VCaP (cell line): Measurements from ENCODE around the gene ERC1.

ENCODE experiments used
- H3K27ac ChIP-seq: fragments of 450-650 bp; 2 replicates; pipeline ENCODE4 v1.5.1; 2017
- CTCF ChIP-seq: fragments of 450-650 bp; conservative IDR thresholded peaks from 2 replicates; pipeline ENCODE4 v1.5.1; 2017; ENCODE audit warnings: mild to moderate bottlenecking, moderate library complexity

Gene ERC1

GRCh38 chr12:1444142-1444516 is 453.1 kb downstream of the ERC1 start:
- no peak overlapping the region for H3K27ac ChIP-seq

DNA sequence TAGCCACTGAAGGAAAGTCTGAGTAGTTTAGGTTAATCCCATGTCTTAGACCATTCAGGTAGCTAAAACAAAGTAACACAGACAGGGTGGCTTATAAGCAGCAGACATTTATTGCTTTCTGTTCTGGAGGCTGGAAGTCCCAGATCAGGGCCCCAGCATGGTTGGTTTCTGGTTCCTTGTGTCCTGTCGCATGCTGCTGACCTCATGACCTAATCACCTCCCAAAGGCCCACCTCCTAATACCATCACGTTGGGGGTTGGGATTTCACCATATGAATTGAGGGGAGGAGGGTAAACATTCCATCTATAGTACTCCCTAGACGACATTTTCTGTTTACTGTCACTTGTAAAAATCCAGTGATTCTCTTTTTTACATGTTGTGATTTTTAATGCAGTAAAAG is 454.8 kb downstream of the ERC1 start:
- peak overlapping the region; percentile 2; the same call in 1 of the 2 replicates for H3K27ac ChIP-seq
- TF ChIP-seq CTCF = no peak

More at GRCh38 chr12:1444142-1444516, 453.1 kb downstream of the ERC1 start:
- TF ChIP-seq CTCF = no peak

GRCh38 chr12:1448336-1448735 is 457.3 kb downstream of the ERC1 start:
- no peak overlapping the region for H3K27ac ChIP-seq
- TF ChIP-seq CTCF = no peak

DNA sequence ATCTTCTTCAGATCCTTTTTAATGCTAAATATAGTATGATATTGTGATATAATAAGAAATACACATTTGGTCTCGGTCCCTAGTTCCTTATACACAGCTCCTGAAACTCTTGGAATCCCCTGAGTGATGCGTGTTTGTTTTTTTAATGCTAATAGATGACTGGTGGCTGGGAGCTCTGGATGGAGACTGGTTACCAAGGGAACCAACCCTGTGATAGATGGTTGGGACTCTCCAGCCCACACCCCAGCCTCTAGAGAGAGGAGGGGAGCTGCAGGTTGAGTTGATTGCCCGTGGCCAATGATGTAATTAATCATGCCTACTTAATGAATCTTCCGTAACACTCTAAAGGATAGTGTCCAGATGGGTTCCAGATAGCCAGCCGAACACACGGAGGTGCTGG is 462.8 kb downstream of the ERC1 start:
- H3K27ac ChIP-seq = no peak overlapping the region
- TF ChIP-seq CTCF = no peak

GRCh38 chr12:1456885-1457284 is 465.9 kb downstream of the ERC1 start:
- no peak overlapping the region for H3K27ac ChIP-seq
- no peak for TF ChIP-seq CTCF

- TF ChIP-seq CTCF = no peak
- no peak overlapping the region for H3K27ac ChIP-seq
These were observed 466.9 kb downstream of the ERC1 start for GRCh38 chr12:1457901-1458300.

DNA sequence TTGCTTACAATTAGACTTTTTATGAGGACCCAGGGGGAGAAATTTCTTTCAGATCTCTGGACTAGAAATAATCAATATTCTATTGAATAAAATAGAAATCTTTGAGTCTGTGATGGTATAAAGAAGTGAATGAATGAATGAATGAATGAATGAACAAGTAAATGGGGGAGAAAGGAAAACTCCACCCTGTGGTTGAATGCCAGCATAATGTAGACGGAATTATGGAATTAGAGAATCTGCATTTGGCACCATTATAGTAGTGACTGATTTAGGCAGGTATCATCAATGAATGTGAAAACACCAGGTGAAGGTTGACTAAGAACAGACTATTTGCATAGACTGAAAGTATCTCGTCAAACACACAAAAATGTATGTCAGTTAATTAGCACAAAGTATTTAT is 468.3 kb downstream of the ERC1 start:
- TF ChIP-seq CTCF = no peak
- H3K27ac ChIP-seq = no peak overlapping the region
